GM13976 (cell line): Measurements from ENCODE around the gene ZNF426.

Source experiments
- DNase-seq: peaks from one replicate; pipeline ENCODE4 v3.0.0; 2012; ENCODE audit warnings: low spot score
- in situ Hi-C: fragments of 300-500 bp; cut with MboI; formaldehyde crosslinking; loops from one replicate; pipeline ENCODE4 v1.12.0; 2022; ENCODE audit warnings: low sequenced_read_pairs, mixed read lengths, inconsistent platforms; ENCODE audit not compliant: unreplicated experiment
- TF ChIP-seq, protein P1 (sequence below): IDR thresholded peaks from 2 replicates; pipeline ENCODE4 v1.5.1; 2012; ENCODE audit warnings: borderline replicate concordance, mild to moderate bottlenecking; ENCODE audit not compliant: insufficient read depth; ENCODE audit errors: extremely low read depth, missing control alignments, control extremely low read depth

Gene ZNF426

DNA sequence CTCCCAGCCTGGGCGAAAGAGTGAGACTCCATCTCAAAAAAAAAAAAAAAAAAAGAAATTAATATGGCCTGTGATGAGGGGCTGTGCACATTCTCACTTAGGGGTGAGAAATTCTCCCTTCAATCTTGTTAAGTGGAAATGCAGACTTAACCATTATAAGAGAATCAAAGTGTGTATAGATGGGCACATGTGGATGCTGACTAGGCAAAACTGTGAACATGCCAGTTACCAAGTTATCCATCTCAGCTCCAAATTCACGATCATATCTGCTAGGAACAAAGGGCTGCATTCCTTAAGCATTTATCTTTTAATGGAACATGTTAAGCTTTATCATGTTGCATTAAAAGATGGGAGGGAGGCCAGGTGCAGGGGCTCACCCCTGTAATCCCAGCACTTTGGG, 44.3 kb downstream of the ZNF426 start:
- no peak for DNase-seq
- in situ Hi-C loops, result no loop called here
- TF ChIP-seq, protein P1, sequence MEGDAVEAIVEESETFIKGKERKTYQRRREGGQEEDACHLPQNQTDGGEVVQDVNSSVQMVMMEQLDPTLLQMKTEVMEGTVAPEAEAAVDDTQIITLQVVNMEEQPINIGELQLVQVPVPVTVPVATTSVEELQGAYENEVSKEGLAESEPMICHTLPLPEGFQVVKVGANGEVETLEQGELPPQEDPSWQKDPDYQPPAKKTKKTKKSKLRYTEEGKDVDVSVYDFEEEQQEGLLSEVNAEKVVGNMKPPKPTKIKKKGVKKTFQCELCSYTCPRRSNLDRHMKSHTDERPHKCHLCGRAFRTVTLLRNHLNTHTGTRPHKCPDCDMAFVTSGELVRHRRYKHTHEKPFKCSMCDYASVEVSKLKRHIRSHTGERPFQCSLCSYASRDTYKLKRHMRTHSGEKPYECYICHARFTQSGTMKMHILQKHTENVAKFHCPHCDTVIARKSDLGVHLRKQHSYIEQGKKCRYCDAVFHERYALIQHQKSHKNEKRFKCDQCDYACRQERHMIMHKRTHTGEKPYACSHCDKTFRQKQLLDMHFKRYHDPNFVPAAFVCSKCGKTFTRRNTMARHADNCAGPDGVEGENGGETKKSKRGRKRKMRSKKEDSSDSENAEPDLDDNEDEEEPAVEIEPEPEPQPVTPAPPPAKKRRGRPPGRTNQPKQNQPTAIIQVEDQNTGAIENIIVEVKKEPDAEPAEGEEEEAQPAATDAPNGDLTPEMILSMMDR, result no peak

DNA sequence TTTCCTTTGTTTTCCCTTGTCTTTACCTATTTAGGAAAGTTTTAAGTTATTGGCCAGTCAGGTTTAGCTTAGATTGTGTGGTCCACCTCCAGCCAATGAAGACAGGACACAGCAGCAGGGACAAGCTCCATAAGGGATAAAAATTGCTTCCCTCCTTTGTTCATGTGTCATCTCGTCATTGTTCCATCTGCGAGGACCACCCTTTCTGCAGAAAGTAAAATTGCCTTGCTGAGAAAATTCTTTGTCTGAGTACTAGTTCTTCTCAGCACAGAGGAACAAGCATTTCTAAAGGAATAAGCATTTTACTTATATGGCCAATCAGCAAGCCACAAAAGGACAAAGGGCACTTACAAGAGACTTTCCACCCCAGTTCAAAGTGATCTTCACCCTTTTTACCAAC, 51.4 kb downstream of the ZNF426 start:
- in situ Hi-C loops, result no loop called here
- DNase-seq, result no peak
- TF ChIP-seq, protein P1, result no peak

DNA sequence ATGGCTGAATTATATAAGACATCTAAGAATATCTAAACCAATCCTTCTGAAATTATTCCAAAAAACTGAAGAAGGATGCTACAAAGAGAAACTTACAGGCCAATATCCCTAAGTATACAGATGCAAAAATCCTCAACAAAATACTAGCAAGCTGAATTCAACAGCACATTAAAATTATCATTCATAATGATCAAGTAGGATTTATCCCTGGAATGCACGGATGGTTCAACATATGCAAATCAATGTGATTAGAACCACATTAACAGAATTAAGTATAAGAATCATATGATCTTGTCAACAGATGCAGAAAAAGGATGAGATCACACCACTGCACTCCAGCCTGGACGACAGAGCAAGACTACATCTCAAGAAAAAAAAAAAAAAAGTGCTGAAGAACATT, 53.3 kb downstream of the ZNF426 start:
- in situ Hi-C loops, result no loop called here
- DNase-seq, result no peak
- TF ChIP-seq, protein P1, result no peak

DNA sequence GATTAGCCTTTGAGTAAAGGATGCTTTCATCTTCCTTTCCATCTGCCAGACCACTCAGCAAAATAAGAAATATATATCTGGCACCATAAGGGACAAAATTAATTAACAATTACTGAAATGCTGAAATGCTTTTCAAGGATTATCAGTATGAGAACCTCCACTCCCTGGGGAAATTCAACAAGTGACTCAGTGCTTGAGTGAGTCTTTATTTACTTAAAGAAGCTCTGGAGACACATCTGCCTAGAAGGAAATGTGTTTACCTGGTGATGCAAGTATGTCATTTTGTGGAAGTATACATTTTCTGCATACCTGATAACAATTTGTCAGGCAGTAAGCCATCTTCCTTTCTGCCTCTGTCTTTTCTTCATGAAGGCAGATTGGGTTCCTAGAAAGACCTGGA, 63.5 kb downstream of the ZNF426 start:
- TF ChIP-seq, protein P1, result no peak
- no peak for DNase-seq
- in situ Hi-C loops, result no loop called here
